ENCODE data around the gene MIA3. TPM values are rescaled to one million over a fixed set of nuclear protein-coding genes. Genes with fewer than 3 reads are reported as not detected.
A peak's percentile ranks its signal among the peaks of the same experiment; 100 is the strongest.
"Not testable (repeated sequence)": the region's sequence is repeated elsewhere in the genome, so short reads cannot be mapped to it uniquely, and the experiment has no call there.

The MIA3 gene
- total and polyA plus RNA-seq, 5 donors from 2014 or later, result 48.5 to 87.1 (median 54.9) TPM

GRCh38 chr1:222653178-222653827 is 35.4 kb downstream of the MIA3 start:
- H3K27ac ChIP-seq (ENCODE audit: insufficient read depth, low read length, poor library complexity, severe bottlenecking), result peak overlapping the region; percentile 91

DNA sequence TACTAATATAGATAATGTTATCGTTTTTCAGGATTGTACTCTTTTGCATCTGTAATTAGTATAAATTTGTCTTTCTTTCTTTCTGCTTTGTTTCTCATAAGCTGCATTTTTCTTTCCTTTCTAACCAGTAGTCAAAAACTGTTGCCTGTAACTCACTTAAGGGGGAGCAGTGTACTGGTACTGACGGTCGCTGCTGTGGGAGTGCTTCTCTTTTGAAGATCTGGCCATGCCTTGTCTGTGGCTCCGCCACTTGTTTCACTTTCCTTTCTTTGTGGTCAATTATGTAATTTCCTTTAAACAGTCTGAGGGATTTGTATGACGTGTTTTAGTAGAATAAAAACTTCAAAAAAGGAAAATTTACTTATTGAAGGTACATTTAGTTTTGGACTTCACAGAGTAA is 37.0 kb downstream of the MIA3 start:
- peaks cover 84% of the 10 kb centered on the region for H3K36me3 ChIP-seq (ENCODE audit: control insufficient read depth, insufficient read depth, low read length)
- no peaks in the 10 kb centered on the region for H3K9me3 Mint-ChIP-seq
- DNase-seq, result peak; percentile 75 to 91 (median 84)
- no peaks in the 10 kb centered on the region for H3K9me3 ChIP-seq (ENCODE audit: control insufficient read depth in 2 of 2, low read length in 2 of 2)
- peak overlapping the region; percentile 56 for H3K4me3 ChIP-seq (ENCODE audit: low read depth, low read length)
- peaks cover 34 to 57% (median 45%) of the 10 kb centered on the region in 4 donors for H3K4me1 Mint-ChIP-seq
- H3K27me3 ChIP-seq (ENCODE audit: control insufficient read depth, insufficient read depth, low read length), result no peaks in the 10 kb centered on the region
- peaks cover 72% of the 10 kb centered on the region for H3K36me3 Mint-ChIP-seq
- H3K27me3 Mint-ChIP-seq, result peaks cover 4% of the 10 kb centered on the region
- peaks cover 18% of the 10 kb centered on the region for H3K4me1 ChIP-seq (ENCODE audit: control insufficient read depth, insufficient read depth, low read length, poor library complexity, severe bottlenecking)
- H3K27ac Mint-ChIP-seq, result peak overlapping the region; percentile 90 to 95 (median 93)
- peak; percentile 100 for ATAC-seq (ENCODE audit: low read depth in 2 of 2)
- peak overlapping the region; percentile 91 for H3K27ac ChIP-seq (ENCODE audit: insufficient read depth, low read length, poor library complexity, severe bottlenecking)
- H3K4me3 Mint-ChIP-seq, result peak overlapping the region; percentile 27 to 77 (median 52)

More at GRCh38 chr1:222653178-222653827, 35.4 kb downstream of the MIA3 start:
- H3K9me3 Mint-ChIP-seq, result no peaks in the 10 kb centered on the region
- DNase-seq (peak in 1 of 3 donors; percentile 53), ATAC-seq (ENCODE audit: low read depth in 2 of 2) (no peak)
- peaks cover 18% of the 10 kb centered on the region for H3K4me1 ChIP-seq (ENCODE audit: control insufficient read depth, insufficient read depth, low read length, poor library complexity, severe bottlenecking)
- no peak overlapping the region for H3K4me3 ChIP-seq (ENCODE audit: low read depth, low read length)
- H3K36me3 ChIP-seq (ENCODE audit: control insufficient read depth, insufficient read depth, low read length), result peaks cover 82% of the 10 kb centered on the region
- peaks cover 39 to 57% (median 43%) of the 10 kb centered on the region in 4 donors for H3K4me1 Mint-ChIP-seq
- H3K9me3 ChIP-seq (ENCODE audit: control insufficient read depth in 2 of 2, low read length in 2 of 2), result no peaks in the 10 kb centered on the region
- peak overlapping the region; percentile 90 to 96 (median 93) for H3K27ac Mint-ChIP-seq
- peaks cover 4% of the 10 kb centered on the region for H3K27me3 Mint-ChIP-seq
- H3K36me3 Mint-ChIP-seq, result peaks cover 74% of the 10 kb centered on the region
- peak overlapping the region in 1 of 4 donors; percentile 57 for H3K4me3 Mint-ChIP-seq
- no peaks in the 10 kb centered on the region for H3K27me3 ChIP-seq (ENCODE audit: control insufficient read depth, insufficient read depth, low read length)

GRCh38 chr1:222656391-222657155 is 38.7 kb downstream of the MIA3 start:
- no peaks in the 10 kb centered on the region for H3K9me3 Mint-ChIP-seq
- peaks cover 4% of the 10 kb centered on the region for H3K27me3 Mint-ChIP-seq
- H3K36me3 Mint-ChIP-seq, result peaks cover 70% of the 10 kb centered on the region
- H3K27ac Mint-ChIP-seq, result peak overlapping the region; percentile 45 to 94 (median 90)
- H3K36me3 ChIP-seq (ENCODE audit: control insufficient read depth, insufficient read depth, low read length), result peaks cover 84% of the 10 kb centered on the region
- ATAC-seq (ENCODE audit: low read depth in 2 of 2), result no peak
- peak overlapping the region; percentile 70 for H3K27ac ChIP-seq (ENCODE audit: insufficient read depth, low read length, poor library complexity, severe bottlenecking)
- H3K4me1 ChIP-seq (ENCODE audit: control insufficient read depth, insufficient read depth, low read length, poor library complexity, severe bottlenecking), result peaks cover 18% of the 10 kb centered on the region
- no peaks in the 10 kb centered on the region for H3K9me3 ChIP-seq (ENCODE audit: control insufficient read depth in 2 of 2, low read length in 2 of 2)
- H3K4me3 ChIP-seq (ENCODE audit: low read depth, low read length), result no peak overlapping the region
- peaks cover 34 to 57% (median 46%) of the 10 kb centered on the region in 4 donors for H3K4me1 Mint-ChIP-seq
- no peaks in the 10 kb centered on the region for H3K27me3 ChIP-seq (ENCODE audit: control insufficient read depth, insufficient read depth, low read length)
- no peak for DNase-seq
- peak overlapping the region in 1 of 4 donors; percentile 2 for H3K4me3 Mint-ChIP-seq

- Mint-ChIP-seq H3K36me3 (peaks cover 69% of the 10 kb centered on the region), H3K27me3 (peaks cover 4% of the 10 kb centered on the region)
- H3K27ac ChIP-seq (ENCODE audit: insufficient read depth, low read length, poor library complexity, severe bottlenecking), result peak overlapping the region; percentile 36
These were observed 40.0 kb downstream of the MIA3 start for GRCh38 chr1:222657899-222658298.

DNA sequence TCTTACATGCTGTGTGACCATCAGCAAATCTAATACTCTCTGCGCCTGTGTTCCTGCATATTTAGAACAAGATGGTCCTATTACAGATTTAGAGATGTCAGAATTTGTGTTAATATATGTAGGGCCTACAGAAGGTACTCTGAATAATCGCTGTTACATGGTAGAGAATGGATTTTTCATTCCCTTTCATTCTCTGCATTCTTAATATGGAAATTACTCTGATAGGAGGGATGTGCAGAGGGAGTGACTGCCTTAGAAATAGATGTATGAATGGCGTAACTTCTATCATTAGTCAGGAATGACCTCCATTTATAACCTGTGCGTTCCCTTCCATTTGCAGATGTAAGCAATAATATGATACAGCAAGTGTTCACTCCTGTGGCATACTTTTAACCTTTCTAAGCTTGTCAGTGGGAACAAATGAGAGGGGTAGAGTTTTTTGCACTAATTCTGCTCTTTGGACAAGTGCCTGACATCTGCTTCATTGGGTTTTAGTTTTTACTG is 45.6 kb downstream of the MIA3 start:
- ATAC-seq (ENCODE audit: low read depth in 2 of 2), result no peak
- Histone ChIP-seq H3K4me1 (ENCODE audit: control insufficient read depth, insufficient read depth, low read length, poor library complexity, severe bottlenecking) (no peaks in the 10 kb centered on the region), H3K4me3 (ENCODE audit: low read depth, low read length) (no peak overlapping the region), H3K36me3 (ENCODE audit: control insufficient read depth, insufficient read depth, low read length) (peaks cover 94% of the 10 kb centered on the region), H3K27ac (ENCODE audit: insufficient read depth, low read length, poor library complexity, severe bottlenecking) (no peak overlapping the region), H3K27me3 (ENCODE audit: control insufficient read depth, insufficient read depth, low read length) (no peaks in the 10 kb centered on the region), H3K9me3 (ENCODE audit: control insufficient read depth in 2 of 2, low read length in 2 of 2) (no peaks in the 10 kb centered on the region)
- H3K9me3 Mint-ChIP-seq, result no peaks in the 10 kb centered on the region
- H3K27me3 Mint-ChIP-seq, result no peaks in the 10 kb centered on the region
- H3K4me1 Mint-ChIP-seq, result peaks cover 0 to 13% (median 6%) of the 10 kb centered on the region in 4 donors
- H3K36me3 Mint-ChIP-seq, result peaks cover 40% of the 10 kb centered on the region
- H3K27ac Mint-ChIP-seq, result no peak overlapping the region
- no peak overlapping the region for H3K4me3 Mint-ChIP-seq
- no peak for DNase-seq

More at GRCh38 chr1:222657899-222658298, 40.0 kb downstream of the MIA3 start:
- Mint-ChIP-seq H3K4me1 (peaks cover 27 to 51% (median 41%) of the 10 kb centered on the region in 4 donors), H3K4me3 (no peak overlapping the region), H3K27ac (peak overlapping the region; percentile 51 to 92 (median 90)), H3K9me3 (no peaks in the 10 kb centered on the region)
- Histone ChIP-seq H3K9me3 (ENCODE audit: control insufficient read depth in 2 of 2, low read length in 2 of 2) (no peaks in the 10 kb centered on the region), H3K4me3 (ENCODE audit: low read depth, low read length) (no peak overlapping the region), H3K36me3 (ENCODE audit: control insufficient read depth, insufficient read depth, low read length) (peaks cover 84% of the 10 kb centered on the region), H3K27me3 (ENCODE audit: control insufficient read depth, insufficient read depth, low read length) (no peaks in the 10 kb centered on the region), H3K4me1 (ENCODE audit: control insufficient read depth, insufficient read depth, low read length, poor library complexity, severe bottlenecking) (peaks cover 18% of the 10 kb centered on the region)
- ATAC-seq (ENCODE audit: low read depth in 2 of 2) (no peak), DNase-seq (no peak)

- Histone ChIP-seq H3K4me3 (ENCODE audit: low read depth, low read length) (no peak overlapping the region), H3K4me1 (ENCODE audit: control insufficient read depth, insufficient read depth, low read length, poor library complexity, severe bottlenecking) (no peaks in the 10 kb centered on the region), H3K9me3 (ENCODE audit: control insufficient read depth in 2 of 2, low read length in 2 of 2) (no peaks in the 10 kb centered on the region), H3K36me3 (ENCODE audit: control insufficient read depth, insufficient read depth, low read length) (peaks cover 75% of the 10 kb centered on the region), H3K27ac (ENCODE audit: insufficient read depth, low read length, poor library complexity, severe bottlenecking) (no peak overlapping the region), H3K27me3 (ENCODE audit: control insufficient read depth, insufficient read depth, low read length) (no peaks in the 10 kb centered on the region)
- Mint-ChIP-seq H3K27ac (no peak overlapping the region), H3K36me3 (peaks cover 35% of the 10 kb centered on the region), H3K4me1 (peaks cover 0 to 23% (median 13%) of the 10 kb centered on the region in 4 donors), H3K9me3 (no peaks in the 10 kb centered on the region), H3K4me3 (no peak overlapping the region), H3K27me3 (no peaks in the 10 kb centered on the region)
- DNase-seq (no peak), ATAC-seq (ENCODE audit: low read depth in 2 of 2) (no peak)
These were observed 48.1 kb downstream of the MIA3 start for GRCh38 chr1:222665964-222666363.

GRCh38 chr1:222668184-222668583 is 50.3 kb downstream of the MIA3 start:
- ATAC-seq (ENCODE audit: low read depth in 2 of 2); H3K27ac ChIP-seq (ENCODE audit: insufficient read depth, low read length, poor library complexity, severe bottlenecking); H3K27me3 ChIP-seq (ENCODE audit: control insufficient read depth, insufficient read depth, low read length); H3K9me3 ChIP-seq (ENCODE audit: control insufficient read depth in 2 of 2, low read length in 2 of 2); H3K4me3 Mint-ChIP-seq; H3K27me3 Mint-ChIP-seq; H3K4me3 ChIP-seq (ENCODE audit: low read depth, low read length); DNase-seq; H3K9me3 Mint-ChIP-seq; H3K27ac Mint-ChIP-seq; H3K4me1 ChIP-seq (ENCODE audit: control insufficient read depth, insufficient read depth, low read length, poor library complexity, severe bottlenecking): not testable (repeated sequence)
- H3K36me3 ChIP-seq (ENCODE audit: control insufficient read depth, insufficient read depth, low read length), result peaks cover 74% of the 10 kb centered on the region
- H3K4me1 Mint-ChIP-seq, result peaks cover 4 to 33% (median 19%) of the 10 kb centered on the region in 4 donors
- peaks cover 35% of the 10 kb centered on the region for H3K36me3 Mint-ChIP-seq
